Activated CD8-positive, alpha-beta memory T cell treated with anti-CD3 and anti-CD28 coated beads, Interleukin-2, amount 50 U/mL, for 4 hours (primary cell): ENCODE data around the gene SOX6.

Source experiments
- DNase-seq: peaks from one replicate; pipeline ENCODE4 v3.0.0-alpha.2; 2020

Gene SOX6

DNA sequence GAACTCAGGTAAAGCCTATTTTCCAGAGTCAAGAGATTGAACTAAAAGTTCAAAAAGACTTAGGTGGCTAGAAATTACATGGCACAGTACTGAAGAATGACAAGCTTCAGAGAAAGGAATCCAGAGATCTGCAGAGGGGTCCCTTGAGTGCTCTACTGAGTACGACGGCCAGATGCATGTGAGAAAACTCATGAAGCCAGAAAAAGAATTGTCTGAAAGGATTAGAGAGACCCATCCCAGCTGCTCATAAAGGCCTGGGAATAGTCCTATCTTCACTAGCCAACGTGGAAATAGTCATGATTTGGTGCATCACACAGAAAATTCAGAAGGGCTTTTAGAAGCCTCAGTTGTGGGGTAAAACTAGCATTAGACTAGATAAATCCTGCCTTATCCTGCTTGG lies 91.3 kb downstream of the SOX6 start:
- DNase-seq = no peak

DNA sequence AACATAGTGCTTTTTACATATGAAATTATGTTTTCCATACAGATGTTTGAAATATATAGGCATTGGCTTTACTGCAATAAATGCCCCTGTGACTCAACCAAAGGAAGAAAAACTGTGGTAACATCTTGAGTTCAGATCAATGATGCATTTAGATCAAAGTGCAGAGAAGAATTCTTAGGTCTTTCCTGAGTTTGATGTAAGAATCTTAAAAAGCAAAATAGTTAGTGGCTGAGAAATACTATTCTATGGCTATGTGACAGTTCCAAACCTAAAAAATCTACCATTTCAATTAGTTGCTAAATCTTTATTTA lies 93.7 kb downstream of the SOX6 start:
- no peak for DNase-seq

DNA sequence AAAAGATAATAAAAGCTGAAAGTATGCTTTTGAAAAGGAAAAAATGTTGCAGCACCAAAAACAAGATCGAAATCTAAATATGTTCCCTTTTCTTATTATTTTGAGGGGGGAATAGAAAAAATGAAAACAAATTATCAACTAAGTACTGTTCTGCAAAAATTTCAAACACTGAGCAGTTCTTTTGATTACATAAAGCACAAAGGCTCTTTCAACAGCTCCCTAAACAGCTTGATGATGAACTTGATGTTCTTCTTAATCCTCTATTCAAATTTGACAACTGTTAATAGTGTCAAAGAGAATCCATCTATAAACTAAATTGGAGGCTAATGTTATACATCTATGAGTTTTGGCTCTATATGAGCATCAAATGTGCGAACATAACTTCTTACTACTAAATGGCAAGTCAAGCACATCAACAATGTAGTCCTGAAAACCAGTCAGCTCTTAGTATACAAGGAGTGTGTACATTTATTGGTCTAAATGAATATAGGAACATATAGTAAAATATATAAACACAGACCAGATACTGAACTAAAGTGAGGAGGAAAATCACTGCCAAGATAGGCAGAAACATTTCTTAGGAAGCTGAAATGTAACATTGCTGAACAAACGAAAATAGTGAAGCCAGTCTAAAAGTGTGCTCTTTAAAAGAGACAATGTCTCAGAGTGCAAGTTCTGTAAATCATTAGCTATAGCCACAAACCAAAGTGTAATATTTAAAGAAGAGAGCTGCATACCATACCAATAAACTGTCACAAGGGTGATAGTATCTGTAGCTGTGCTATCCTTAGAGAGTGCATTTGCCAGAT lies 94.3 kb downstream of the SOX6 start:
- DNase-seq = no peak

DNA sequence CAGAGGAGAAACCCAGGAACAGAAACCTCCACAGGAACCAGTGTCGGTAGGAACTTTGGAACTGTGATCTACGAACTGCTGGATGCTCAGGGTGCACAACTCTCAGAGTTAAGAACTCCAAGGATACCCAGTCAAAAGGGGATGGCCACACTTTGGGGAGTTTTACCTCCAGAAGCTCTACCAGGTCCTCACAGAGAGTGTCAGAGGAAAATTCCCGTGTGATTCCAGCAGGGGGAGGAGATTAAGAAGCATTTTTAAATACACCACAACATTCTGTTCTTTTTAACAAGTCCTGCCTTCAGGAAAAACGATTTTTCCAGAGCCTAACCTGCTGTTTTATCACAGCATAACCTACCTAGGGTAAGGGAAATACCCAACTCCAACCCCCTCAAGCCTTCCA lies 104.0 kb downstream of the SOX6 start:
- no peak for DNase-seq

DNA sequence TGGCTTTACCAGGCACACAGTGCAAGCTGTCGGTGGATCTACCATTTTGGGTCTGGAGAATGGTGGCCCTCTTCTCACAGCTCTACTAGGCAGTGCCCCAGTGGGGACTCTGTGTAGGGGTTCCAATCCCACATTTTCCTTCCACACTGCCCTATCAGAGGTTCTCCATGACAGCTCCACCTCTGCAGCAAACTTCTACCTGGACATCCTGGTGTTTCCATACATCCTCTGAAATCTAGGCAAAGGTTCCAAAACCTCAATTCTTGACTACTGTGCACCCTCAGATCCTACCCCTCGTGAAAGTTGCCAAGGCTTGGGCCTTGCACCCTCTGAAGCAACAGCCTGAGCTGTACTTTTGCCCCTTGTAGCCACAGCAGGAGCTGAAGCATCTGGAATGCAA lies 108.1 kb downstream of the SOX6 start:
- DNase-seq = no peak

DNA sequence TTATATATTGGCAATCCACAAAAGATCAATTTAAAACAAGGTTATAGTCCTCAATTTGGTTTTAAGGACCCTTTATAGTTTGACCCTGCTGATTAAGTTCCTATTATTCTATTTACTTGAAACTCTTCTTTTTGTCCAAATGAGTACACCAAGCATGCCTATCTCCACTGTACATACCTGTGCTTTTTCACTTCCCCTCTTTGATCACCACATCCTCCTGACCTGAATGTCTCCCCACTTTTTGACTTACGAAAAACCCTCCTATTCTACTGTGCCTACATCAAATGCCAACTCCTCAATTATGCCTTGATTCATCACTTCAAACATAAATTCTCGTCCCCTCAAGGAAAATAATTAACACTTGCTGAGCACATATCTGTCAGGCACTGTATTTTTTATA lies 113.5 kb downstream of the SOX6 start:
- no peak for DNase-seq

DNA sequence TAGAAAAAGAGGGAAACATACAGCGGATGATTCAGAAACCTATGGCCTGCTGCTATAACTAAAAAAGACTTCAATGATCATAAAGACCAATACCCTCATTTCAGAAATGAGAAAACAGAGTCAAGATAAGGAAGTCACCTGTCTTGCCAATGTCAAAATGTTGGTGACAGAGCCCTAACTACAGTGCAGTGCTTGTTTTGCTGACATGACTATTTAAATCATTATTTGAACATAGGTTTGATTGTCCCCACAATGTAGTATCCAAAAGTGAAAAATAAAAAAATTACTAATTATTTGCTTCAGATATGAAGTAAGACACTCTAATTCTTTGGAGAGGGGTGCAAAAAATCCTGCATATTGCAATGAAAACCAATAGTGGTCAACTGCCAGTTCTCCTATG lies 115.7 kb downstream of the SOX6 start:
- no peak for DNase-seq

DNA sequence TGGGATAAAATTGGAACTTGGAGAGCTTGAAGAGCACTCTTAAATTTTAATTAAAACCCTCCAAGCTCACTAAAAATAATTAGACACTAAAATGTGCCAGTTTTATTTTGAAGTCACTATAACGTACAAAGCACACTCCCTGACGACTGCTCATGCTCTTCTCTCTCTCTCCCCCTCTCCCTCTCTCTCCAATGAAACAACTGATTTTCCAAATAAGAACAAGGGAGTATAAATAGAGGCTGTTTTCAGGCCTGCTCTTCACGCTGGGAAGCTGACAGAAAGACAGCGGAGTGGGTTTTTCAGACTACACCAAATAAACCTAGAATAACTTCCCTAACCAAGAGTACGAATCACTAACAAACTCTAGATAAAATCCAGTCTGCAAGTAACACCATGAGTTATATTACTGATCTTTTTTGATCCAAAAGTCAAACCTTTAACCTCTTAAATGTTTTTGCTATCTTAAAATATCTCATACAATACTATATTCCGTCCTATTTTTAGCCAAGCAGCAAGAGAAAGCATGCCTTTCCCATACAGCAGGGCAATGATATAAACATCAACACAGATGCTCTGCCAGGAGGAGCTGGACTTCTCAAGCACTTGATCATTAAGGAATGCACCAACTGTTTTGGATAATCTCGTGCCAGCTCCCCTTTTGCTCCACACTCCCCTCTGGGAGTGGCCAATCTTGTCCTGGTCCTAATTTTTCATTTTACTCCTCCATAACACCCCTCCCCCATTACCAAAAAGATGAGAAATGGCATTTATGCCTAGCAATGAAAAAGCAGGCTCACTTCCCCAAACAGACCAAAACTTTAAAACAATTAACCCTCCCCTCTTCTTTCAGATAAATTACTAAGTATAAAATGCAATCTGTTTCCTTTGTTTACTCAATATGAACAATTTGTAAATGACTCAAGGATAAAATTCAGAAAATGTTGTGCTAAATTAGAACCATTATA lies 116.9 kb downstream of the SOX6 start:
- DNase-seq = no peak

DNA sequence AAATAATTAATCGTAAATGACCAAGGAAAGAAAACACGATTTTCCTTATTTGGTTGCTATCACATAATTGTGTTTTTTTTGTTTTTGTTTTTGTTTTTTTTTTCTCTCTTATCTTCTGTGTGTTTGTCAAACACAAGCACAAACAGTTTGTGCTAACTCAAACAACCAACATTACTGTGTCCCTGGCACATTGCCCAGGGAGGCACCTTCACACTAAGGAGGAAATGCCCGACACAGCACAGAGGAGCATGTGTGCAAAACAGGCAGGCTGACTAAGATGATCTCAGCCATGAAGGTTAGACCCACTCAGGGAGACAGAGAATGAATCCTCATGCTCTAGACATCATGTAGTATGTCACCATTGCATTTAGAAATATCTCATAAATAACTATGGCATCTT lies 130.1 kb downstream of the SOX6 start:
- DNase-seq = no peak

DNA sequence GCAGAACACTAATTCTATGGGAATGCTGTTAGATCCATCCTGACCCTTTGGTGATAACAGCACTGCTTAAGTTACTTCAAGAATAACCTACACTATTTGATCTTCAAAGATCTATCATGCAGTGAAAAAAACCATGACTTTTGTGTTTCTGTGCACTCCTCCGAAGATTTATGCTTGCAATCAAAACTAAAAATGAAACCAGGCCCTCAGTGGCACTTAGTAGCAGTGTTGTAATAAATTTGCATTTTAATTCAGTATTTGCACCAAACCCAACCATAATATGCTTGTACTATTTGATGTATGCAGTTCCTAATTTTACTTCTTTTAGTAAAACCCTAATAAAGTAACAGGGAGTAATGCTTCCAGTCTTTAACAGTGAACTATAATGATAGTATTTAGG lies 130.7 kb downstream of the SOX6 start:
- DNase-seq = no peak

DNA sequence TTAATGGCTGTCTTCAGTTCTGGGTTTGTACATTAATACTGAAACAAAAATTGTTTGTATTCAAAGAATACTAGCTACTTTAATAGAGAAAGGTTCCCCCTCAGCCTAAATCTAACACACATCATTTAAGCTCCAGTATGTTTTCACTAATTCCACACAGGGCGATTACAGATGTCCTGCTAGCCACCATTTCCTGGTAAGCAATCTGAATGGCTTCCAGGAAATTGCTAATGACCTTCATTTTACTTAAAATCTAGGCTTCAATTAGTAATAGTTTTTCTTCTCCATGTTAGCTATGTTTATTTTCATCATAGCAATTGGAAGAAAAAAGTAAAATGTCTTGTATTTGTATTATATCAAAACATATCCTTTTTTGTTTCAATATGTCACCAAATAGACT lies 132.8 kb downstream of the SOX6 start:
- DNase-seq = no peak

DNA sequence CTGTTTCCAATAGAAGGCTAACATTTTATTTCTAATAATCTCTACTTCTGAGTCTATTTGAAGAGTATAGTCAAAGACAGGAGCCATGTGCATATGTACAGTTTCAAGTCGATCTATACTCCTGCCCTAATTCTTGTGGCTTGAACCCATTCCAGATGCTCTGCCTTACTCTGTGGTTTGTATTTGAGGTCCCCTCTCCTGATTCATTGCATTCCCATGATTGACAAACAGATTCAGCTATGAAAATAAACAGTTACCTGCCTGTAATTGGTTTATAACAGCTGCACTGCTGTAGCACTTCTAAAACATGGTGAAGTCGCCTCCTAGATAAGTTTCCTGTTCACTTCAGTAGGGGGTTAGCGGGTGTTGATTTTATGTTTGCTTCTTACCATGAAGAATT lies 138.7 kb downstream of the SOX6 start:
- no peak for DNase-seq

DNA sequence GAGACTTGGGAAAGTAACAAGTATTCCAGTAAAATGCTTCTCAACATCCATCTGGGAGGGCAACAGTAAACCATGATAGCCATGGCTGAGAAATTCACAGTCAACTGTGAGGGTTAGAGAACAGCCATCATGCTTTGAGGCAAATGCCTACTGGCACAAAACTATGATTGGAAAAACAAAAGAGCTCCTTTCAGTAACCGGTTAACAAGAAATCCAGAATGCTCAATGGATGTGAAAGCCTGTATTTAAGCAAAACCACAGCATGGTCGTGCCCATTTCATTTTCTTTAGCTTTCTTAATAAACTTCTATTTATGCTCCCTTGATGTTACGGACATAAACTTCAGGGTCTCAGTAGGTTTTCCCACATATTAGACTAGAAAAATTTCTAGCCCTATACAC lies 139.5 kb downstream of the SOX6 start:
- no peak for DNase-seq

DNA sequence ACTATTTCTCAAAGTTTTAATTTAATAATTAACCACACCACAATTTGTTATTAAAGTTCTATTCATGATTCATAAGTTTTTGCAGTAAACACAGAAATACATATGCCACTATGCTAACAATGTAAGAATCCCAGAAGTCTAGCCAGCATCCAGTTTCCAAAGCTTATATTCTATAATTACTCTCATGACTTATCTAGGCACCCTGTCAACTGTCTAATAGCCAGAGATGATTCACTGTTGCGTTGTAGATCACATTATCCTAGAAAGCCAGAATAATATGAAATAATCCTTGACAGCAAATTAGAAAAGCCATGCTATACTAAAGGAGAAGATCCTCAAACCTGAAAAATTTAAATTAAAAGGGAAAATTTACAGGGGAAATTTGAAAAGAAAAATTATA lies 141.0 kb downstream of the SOX6 start:
- DNase-seq = no peak

DNA sequence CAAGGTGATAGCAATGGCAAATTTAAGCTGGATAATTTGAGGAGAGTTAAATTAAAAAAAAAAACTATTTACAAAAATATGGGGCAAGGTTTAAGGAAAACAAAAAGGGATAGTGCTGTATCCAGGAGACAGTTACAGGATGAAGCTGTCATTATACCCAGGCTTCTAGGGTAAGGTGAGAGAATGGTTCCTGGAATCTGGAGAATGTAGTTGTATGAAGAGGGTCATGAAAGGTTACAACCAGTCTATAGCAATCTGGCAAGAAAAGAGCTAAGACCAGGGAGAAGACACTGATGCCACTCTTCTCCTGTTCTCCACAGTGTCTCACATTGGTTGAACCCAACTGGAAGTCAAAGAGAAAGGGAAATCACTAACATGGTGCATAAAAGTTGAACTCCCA lies 144.9 kb downstream of the SOX6 start:
- DNase-seq = no peak

DNA sequence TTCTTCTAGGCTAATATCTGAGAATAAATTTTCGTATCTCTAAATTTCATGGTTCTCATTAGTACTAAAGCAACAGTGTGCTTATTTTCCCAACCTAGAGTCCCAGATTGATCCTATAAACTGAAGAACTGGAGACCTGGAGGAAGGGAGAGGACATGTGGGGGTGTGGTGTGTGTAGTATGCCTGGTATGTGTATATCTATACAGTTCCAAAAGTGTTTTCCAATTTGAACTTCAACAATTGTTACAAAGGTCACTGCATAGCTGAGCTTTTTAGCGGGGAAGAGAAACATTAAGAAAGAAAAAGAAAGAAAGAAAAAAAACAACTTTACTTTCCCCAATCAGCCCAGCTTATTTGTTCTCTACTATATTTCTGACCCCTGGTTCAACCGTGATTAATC lies 152.1 kb downstream of the SOX6 start:
- no peak for DNase-seq

DNA sequence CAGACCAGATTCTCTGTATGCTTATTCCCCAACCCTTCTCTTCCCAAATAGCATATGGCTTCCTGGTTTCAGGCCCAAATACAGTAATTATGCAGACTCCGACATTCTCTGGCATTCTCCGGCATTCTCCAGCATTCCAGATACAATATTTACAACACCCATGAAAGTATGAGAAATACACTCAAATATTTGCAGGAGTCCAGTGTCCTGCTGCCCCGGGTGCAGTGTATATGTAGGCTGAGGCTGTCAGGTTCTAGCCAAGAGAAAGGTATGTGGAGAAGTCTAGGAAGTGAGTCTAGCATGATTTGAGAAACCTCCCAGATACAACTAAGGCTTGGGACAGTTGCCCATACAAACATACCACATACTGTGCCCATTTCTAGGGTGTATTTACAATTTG lies 160.7 kb downstream of the SOX6 start:
- no peak for DNase-seq

DNA sequence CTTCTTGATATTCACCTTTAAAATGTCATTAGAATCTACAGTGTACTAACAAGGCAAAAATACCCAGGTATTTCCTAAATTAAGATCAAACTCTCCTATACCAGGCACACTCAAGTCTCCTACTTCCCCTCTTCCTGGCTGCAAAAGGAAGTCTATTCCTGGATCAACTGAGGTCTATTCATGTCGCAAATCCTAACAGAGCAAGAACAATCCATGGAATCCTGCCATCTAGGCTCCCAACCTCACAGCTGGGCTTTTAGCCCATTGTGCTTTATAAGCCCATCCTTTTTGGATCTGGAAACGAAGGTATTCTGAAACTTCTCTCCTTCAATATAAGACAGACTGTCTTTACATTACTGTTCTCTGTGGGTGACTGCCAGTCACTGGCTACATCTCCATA lies 161.8 kb downstream of the SOX6 start:
- no peak for DNase-seq

DNA sequence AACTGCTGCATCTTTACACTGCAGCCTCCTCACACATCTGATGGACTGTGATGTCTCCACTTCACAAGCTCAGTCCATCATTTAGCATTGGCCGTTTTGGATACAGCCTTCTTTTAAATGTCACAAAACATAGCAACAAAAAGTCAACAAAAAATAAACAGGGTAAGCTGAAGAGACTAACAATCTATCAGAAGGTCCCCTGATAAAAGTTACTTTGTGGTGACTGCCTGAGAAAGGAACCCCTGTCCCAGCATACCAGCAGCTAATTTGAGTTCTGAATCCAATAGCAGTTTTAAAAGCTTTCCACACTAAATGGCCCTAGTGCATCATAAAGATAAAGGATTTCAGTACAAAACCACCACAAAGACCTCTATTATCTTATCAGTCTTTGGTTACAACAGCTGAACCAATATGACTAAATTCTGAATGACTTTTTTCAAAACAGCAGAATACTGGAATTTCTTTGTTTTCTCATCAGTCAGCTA lies 162.4 kb downstream of the SOX6 start:
- no peak for DNase-seq

DNA sequence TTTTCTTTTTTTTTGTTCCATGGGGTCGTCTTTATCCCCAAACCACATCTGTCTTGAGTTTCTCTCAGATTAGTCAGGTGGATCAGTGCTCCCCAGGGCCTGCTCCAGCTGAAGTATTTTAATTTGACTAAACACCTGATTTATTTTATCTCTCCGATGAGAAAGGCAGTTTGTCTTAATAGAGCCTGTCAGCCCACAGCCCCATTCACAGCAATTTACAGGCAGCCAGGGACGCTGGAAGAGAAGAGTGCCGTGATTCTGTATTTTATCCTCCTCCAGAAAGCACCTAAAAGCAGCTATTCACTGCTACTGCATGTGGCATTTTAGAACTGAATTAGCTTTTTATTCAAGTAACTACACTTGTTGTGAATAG lies 164.5 kb downstream of the SOX6 start:
- DNase-seq = no peak

DNA sequence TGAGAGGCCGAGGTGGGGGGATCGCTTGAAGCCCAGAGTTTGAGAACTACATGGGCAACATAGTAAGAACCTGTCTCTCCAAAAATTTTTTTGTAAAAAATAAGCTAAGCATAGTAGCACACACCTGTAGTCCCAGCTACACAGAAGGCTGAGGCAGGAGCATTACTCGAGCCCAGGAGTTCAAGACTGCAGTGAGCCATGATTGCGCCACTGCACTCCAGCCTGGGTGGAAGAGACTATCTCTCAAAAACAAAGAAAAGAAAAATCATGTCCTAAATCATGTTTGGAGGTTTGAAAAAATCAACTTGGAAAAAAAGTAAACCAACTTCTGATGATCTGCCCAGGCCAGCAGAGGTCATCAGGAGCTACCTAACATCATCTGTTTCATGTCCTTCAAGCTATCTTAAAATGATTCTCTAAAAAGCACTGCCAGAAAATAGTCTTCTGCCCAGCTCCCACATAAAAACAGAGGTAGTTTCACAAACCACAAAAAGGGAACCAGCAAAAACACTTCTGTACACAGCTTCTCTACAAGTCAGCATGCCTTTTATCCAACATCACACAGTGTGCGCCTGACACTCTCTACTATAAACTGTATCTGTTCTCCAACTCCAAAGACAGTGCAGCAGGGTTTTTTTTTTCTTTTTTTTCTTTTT lies 165.0 kb downstream of the SOX6 start:
- no peak for DNase-seq

DNA sequence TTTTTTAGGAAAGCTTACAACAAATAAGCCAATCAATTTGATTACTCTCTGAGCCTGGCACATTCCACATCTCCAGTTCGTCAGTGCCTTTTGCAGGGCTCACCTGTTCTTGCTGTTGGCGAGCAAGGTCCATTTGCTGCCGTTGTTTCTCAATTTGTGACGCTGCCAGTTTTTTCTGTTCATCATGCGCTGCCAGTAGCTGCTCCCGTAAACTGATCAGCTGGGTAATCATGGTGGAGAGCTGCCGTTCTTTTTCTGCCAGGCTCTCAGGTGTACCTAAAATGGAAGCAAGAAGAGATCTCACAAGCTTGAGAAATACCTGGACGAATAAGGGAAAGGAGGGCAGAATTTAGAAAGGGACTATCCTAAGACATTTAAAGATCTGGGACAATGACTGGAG lies 169.7 kb downstream of the SOX6 start:
- DNase-seq = no peak

DNA sequence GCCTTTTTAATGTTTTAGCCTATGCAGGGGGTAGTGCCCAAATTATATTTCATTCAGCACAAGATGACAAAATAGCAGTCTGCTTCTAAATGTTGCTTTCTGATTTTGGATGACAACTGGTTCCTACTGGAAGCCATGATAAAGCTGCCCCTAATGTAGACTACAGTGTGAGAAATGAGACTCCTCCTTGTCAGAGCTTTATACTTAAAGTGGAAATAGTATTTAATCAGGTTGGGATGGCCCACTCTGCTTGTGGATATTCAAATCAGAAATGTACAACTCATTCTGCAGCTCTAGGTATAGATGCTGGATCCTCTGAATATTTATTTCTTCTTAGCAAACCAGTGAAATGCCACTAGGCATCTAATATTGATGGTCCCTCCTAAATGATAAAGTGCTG lies 171.3 kb downstream of the SOX6 start:
- no peak for DNase-seq

DNA sequence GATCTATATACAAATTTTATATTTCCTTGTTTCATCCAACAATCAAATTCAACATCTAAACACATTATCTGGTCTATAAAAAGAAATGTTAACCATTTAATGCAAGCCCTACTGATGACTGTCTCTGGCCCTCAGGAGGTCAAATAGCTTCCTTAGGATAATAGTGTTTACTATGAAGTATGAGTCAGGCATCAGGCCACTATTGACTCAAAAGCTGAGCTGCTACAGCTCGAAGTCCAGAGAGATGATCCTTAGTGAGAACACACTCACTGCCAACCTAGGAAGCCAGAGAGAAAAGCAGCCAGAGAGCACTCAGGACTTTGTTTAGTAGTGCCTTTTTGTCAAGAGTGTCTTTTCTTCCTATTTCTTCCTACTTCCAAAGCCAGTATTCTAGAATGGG lies 171.8 kb downstream of the SOX6 start:
- DNase-seq = no peak
